HUDEP-2 (cell line): ENCODE results near the gene TAS2R4.
"Not testable (repeated sequence)": the region's sequence is repeated elsewhere in the genome, so short reads cannot be mapped to it uniquely, and the experiment has no call there.

Experiments
- DNase-seq, 76 experiments: peaks; one replicate each; lab custom pipeline; 2025; ENCODE audit not compliant: unreplicated experiment in 76 of 76; lab: John Stamatoyannopoulos, UW

TAS2R4 gene, protein sequence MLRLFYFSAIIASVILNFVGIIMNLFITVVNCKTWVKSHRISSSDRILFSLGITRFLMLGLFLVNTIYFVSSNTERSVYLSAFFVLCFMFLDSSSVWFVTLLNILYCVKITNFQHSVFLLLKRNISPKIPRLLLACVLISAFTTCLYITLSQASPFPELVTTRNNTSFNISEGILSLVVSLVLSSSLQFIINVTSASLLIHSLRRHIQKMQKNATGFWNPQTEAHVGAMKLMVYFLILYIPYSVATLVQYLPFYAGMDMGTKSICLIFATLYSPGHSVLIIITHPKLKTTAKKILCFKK

DNA sequence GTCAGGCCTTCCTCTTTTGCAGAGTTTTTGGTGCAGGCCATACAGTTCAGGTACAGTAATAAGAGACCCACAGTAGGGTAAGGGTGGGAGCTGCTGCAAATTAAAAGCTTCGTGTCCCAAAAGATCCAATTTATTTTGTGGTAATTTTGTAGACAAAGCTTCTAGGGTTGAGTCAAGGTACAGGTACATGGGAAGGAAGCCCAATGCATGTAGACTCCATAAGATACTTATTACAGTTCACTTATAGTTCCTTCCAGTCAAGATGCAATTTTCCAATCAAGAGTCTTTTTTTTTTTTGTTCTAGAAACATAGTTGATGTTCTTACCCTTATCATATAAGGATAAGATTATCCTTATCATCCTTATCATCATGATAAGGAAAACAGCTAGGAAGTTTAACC lies at the start of gene TAS2R4:
Gene TAS2R4, plus strand, starts transcription at position 301 of the 400 bp plus-strand sequence. CDS start 1,815 bp downstream, outside the sequence.
- no peak for DNase-seq

DNA sequence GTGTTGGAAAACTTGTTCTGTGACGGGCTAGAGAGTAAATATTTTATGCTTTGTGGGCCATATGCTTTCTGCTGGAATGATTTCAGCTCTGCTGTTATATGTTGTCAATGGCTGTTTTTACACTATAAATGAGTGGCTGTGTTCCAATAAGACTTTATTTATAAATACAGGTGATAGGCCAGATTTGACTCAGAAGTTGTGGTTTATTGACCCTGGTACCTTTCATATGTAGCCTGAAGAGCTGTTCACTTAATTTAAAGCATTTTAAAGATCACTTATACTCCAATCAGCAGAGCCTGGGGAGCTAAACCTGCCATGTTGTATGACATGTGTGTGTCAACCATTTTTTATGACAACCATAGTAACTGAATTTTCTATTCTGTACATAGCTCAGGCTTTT lies 47.5 kb upstream of the TAS2R4 start:
- DNase-seq = no peak

DNA sequence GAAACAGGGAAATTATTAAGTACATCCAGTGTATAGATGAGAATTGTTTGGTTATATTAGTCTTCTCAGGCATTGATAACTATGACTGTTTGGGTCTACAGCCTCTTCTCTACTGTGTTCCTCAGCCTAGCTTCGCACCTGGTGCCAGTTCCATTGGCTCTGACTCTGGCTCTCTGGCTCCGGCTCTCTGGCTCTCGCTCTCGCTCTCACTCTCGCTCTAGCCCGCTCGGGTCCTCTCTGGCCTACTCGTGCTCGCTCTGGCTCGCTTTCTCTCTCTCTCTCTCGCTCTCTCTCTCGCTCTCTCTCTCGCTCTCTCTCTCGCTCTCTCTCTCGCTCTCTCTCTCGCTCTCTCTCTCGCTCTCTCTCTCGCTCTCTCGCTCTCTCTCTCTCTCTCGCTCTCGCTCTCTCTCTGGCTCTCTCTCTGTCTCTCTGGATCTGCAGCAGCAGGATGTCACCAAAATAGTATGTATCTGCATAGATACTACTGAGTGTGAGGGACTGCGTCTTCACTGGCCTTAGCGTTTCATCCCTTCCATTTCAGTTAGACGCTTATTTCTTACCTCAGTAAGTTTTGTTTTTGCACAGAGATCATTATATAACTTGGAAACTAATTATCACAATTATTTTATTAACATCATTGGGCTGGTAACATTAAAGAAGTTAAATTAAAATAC lies 44.9 kb upstream of the TAS2R4 start:
- DNase-seq = no peak

DNA sequence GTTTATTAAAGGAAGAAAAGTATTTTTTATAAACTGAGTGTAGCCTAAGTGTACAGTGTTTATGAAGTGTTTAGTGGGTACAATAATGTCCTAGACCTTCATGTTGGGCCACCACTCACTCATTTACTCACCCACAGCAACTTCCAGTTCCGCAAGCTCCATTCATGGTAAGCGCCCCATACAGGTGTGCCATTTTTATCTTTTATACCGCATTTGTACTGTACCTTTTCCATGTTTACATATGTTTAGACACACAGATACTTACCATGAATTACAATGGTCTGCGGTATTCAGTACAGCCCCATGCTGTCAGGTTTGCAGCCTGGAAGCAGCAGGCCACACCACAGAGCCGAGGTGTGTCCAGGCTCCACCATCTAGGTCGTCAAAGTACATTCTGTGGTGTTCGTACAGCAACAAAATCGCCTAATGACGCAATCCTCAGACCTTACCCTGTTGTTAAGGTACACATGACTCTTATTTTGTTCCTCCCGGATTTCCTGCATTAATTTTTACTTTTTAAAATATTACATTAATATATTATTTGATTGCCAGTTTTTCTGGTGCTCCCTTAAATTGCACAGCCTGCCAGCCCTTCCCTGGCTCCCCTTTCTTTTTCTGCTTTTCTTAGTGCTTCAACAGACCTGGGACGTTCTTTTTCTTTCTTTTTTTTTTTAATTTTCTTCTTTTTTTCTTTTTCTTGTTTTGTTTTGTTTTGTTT lies 39.2 kb upstream of the TAS2R4 start:
- peak in 3 of 76 experiments; percentile 4 to 20 (median 18) for DNase-seq

DNA sequence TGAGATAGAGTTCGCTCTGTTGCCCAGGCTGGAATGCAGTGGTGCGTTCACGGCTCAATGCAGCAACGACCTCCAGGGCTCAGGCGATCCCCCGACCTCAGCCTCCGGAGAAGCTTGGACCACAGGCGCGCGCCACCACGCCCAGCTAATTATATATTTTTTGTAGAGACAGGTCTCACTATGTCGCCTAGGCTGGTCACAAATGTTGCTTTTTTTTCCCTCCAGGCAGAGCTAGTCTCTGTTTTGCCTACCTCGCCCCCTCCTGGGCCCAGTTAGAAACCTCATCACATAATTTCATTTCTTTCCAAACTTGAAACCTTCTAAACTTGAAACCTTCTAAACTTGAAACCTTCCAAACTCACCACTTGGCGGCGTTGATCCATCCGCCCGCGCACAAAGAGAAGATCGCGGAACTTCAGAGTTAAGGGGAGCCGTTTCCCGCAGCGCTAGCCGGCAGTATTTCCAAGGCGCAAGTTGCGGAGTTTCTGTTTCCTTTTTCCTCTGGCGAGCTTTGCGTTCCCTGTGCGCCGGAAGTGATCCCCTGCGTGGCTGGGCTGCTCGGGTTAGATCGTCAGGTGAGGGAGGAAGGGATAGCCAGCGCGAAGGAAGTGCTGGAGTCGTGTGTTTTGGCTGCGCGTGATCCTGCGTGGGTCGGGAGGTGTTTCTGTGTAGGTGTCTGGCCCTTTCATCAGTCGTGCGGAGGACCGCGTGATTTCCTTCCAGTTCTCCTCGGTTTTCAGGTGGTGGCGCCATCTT lies 38.5 kb upstream of the TAS2R4 start, which contains the start of gene SSBP1:
Gene SSBP1, plus strand, starts transcription at position 523 of the 756 bp plus-strand sequence. CDS start 809 bp downstream, outside the sequence.
- peak in 75 of 76 experiments; percentile 45 to 95 (median 86) for DNase-seq

DNA sequence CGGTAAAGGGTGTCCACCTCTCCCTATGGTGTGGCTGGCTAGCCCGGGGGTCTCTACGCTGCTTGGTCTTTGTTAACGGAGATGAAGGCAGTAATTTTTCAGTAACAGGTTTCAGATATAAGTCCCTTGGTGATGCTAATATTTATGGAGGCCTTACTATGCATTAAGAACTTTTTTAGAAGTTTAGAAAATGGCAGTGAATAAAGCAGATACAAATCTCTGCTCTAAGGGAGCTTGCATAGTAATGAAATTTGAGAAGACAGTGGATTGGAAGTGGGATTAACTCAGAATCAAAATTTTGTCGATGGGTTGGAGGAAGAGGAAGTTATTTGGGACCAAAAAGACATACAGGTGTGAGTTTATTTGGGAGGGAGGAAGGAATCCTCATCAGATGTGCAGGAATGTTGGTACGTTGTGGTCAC lies 37.9 kb upstream of the TAS2R4 start:
- DNase-seq = peak in 3 of 76 experiments; percentile 38 to 56 (median 54)

DNA sequence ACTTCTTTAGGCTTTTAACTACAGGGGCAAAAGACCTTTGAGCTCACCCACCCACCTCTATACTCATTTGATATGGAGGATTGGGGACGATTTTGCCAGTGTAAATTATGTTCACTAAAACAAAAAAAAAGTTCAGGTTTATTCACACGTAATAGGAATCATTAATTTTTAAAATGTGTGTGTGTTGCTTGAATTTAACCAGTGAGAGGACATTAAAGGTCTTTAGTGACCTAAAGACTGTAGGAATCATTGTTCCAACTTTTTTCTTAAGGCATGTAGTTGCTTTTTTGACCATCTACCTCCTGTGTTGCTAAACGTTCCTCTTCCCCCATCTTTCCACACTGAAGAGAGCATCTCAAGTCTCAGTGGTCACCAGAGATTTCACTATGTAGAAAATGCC lies 37.2 kb upstream of the TAS2R4 start:
- DNase-seq = no peak

DNA sequence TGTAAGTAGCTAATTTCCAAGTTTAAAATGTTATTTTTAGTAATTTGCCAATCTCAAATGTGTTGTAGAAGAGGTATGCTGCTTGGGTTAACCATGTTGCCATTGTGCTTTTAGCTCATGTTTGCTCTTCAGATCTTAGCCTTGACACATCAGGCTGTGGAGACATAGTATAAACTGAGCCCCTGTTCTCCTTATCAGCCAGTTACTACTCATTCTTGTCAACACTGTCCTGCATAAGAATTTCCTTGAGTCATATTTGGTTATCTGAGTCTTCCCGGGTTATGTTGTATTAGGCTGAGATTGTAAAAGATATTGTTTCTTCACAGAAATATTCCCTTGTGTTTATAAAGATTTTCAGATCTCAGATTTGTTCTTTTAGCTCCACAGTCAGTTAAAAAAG lies 34.2 kb upstream of the TAS2R4 start:
- DNase-seq = no peak

DNA sequence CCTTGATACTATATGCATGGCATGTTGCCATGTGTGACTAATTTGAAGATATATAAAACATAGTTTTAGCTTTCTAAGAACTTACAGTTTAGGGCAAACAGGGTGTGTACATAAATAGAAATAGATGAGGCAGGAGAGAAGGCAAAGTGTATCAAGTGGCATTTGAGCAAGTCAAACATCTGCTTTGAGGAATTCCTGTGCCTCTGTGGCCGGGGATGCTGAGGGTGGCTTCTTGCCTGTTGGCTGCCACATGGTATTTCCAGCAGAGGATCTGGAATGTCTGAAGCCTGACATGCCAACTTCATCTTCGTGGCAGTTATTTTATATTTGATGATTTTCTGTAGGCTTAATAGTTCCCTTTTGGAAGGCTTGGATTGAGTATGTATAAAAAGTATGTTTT lies 32.3 kb upstream of the TAS2R4 start:
- no peak for DNase-seq

DNA sequence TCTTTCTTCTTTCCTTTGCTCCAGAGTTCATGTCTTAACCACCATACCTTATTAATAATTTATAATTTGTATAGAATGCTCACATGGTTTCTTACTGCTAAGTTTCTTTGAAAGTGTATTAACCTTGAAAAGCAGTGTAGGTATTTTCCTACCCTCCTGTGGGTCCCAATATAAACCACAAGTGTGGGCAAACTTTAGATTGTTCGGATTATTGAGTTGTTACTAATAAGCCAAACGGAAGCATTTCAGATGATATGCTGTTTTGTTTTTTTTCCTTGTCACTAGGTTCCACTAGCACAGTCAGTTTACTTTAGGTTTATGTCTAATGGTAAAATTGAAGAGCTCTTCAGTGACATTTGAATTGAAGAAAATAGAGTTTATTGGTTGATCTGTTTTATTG lies 28.1 kb upstream of the TAS2R4 start:
- DNase-seq = no peak

DNA sequence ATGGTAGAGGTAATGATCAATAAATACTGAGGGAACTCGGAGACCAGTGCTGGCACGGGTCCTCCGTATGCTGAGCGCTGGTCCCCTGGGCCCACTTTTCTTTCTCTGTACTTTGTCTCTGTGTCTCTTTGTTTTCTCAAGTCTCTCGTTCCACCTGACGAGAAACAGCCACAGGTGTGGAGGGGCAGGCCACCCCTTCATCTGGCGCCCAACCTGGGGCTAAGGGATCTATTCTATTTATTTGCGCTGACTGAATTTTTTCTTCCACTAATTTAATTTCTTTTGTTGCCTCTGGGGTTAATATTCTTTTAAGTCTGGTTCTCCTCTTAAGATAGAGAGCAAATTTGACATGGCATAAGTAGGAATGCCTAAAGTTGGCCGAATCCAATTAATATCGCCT lies 24.6 kb upstream of the TAS2R4 start:
- peak in 3 of 76 experiments; percentile 0 to 9 (median 5) for DNase-seq

DNA sequence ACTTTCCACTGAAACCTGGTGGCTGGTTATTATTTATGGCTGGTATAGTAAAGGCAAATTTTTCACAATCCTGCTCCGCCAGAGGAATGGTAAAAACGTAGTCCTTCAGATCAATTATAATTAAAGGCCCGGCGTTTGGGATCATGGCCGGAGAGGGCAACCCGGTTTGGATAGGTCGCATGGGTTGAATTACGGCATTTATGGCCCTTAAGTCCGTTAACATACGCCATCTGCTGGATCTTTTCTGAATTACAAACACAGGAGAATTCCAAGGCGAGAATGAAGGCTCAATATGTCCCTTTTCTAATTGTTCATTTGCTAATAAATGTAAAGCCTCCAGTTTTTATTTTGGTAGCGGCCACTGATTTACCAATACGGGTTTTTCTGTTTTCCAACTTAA lies 23.8 kb upstream of the TAS2R4 start:
- DNase-seq = peak in 3 of 76 experiments; percentile 4 to 33 (median 9)

DNA sequence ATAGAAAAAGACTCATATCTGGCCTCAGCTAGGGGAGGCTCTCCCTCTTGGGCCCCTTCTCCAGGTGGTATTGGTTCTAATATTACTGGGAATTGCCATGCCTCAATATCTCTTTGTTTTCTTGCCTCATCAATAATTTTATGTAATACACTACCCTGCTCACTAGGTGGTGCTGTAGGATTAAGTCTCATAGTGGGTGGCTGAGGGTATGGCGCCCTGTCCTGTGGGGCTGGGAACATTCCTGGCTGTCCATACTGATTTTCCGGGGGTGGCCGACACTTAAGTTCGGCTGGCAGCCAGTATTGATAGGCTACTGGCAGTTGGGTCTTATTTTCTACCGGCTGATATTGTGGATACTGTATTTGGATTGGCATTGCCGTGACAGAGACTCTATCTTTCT lies 21.5 kb upstream of the TAS2R4 start:
- peak in 19 of 76 experiments; percentile 5 to 46 (median 19) for DNase-seq

DNA sequence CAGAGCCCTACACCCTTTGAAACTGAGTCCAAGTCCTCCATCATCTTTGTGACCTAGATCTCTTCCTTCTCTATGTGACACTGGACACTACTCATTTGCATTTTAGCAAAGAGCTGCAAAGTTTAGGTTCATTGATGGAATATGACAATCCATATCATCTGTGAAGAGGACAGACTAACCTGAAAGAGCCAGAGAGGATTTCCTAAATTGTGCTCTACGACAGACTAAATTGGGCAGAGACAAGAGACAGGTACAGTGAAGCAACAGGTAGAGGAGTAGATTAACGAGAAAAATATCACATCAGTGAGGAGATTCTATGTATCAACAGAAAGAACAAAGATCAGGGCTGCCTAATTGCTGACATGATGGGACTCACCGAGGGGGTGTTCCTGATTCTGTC lies 12.7 kb upstream of the TAS2R4 start, which contains the start of gene TAS2R3:
Gene TAS2R3, plus strand, starts transcription at position 301 of the 400 bp plus-strand sequence. Its CDS starts 62 bp downstream, at position 363.
- no peak for DNase-seq

DNA sequence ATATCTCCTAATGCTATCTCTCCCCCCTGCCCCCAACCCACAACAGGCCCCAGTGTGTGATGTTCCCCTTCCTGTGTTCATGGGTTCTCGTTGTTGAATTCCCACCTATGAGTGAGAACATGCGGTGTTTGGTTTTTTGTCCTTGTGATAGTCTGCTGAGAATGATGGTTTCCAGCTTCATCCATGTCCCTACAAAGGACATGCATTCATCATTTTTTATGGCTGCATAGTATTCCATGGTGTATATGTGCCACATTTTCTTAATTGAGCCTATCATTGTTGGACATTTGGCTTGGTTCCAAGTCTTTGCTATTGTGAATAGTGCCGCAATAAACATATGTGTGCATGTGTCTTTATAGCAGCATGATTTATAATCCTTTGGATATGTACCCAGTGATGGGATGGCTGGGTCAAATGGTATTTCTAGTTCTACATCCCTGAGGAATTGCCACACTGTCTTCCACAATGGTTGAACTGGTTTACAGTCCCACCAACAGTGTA lies 6.3 kb upstream of the TAS2R4 start:
- not testable (repeated sequence) for DNase-seq

DNA sequence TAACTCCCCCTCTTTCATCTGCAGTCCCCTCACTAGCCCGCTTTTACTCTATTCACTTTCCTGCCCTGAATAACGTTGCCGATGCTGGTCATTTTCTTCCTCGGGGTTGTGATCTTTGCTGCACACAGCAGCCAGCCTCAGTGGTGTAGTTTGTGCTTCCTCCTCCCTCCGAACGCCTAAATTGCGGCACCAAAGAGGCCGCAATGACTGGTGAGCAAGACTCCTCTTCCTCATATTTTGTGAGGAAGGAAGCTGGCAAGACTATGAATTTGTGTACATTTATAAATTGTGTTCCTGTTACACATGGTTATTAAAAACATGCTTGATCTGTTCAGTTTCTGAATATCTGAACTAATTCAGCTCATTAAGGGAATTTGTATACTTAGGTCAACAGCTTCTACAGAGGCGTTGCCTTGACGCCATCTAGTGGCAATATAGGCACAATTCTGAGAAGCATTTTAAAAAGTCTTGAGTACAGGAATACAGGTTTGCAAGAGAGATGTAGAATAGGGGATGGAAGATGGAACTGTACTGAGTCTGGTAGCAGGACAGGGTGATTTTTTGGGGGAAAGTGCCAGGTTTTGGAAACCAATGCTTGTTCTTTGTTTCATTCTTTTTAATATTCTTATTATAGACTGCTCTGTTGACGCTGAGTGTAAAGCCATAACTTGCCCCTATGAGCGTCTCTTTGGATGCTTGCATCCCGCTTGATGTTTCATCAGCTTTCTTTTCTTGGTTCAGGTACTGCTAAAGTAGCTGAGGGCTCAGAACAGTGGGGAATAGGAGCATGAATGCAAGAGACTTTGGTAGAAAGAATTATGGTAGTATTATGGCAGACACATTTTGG lies 9.5 kb downstream of the TAS2R4 start:
- peak in 22 of 76 experiments; percentile 1 to 55 (median 12) for DNase-seq

DNA sequence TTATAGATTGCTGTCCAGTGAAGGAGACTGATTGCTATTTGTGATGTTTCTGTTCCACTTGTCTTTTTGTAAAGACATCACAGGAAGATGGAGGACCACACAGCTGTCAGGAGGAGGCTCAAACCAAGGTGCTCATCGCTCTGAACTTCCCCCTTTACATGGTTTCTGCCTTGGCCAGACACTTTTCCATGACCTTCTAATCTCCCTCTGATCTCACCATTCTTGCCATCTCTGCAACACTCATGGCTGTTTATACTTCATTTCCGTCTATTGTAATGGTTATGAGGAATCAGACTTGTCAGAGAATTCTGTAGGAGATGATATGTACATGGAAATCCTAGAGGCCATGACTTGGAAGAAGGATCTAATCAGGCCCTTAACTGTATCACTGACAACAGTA lies 11.8 kb downstream of the TAS2R4 start:
- no peak for DNase-seq

DNA sequence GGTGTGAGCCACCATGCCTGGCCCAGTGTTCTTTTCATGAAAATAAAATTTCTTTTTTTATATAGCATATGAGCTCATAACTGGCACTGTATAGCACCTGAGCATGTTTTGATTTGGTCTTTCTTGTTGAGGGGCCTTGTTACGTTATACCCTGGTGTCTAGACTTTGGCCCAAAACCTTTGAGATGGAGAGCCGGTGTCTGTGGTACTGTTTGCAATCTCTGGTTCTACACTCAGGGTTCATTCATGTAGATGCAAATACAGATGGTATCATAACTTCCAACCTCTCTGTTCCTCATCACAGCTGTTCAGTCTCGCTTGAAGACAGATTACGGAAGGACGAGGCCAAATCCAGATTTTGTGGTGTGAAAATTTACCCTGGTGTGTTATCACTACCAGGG lies 13.4 kb downstream of the TAS2R4 start, which contains the start of gene TAS2R5:
Gene TAS2R5, plus strand, starts transcription at position 301 of the 400 bp plus-strand sequence. CDS start 145 bp downstream, outside the sequence.
- no peak for DNase-seq

DNA sequence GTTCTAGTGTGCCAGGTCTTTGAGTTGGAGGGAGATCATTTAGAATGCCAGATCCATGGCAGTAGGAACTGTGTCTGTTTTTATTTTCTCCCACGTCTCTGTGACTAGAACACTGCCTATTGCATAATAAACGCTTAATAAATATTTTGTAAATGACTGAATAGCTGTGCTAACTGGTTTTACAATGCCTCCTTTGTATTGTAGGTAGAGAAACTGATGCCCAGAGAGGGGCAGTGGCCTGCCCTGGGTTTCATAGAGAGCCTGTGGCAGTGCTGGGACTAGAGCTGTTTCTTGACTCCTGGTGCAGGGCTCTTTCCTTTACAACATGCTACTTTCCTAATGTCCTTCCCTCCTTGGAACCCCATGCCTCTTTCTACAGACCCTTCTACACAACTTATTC lies 16.1 kb downstream of the TAS2R4 start:
- DNase-seq = no peak
